Activated T-helper 17 cell treated with anti-CD3 and anti-CD28 coated beads, Interleukin-2, amount 50 U/mL, for 72 hours (primary cell): ENCODE measurements around the gene ABHD16A. TPM values are rescaled to one million over a fixed set of nuclear protein-coding genes. Genes with fewer than 3 reads are reported as not detected.

ENCODE experiments used
- ATAC-seq: fragments of 150-1000 bp; cut with Tn5 transposase; replicated peaks from 2 replicates; pipeline ENCODE4 v1.10.0; 2021; ENCODE audit warnings: mild to moderate bottlenecking, moderate library complexity
- H3K27ac Mint-ChIP-seq: one replicate; pipeline ENCODE4 v1.8.0; 2022; ENCODE audit warnings: mixed read lengths
- H3K27me3 Mint-ChIP-seq: one replicate; pipeline ENCODE4 v1.8.0; 2022; ENCODE audit warnings: mixed read lengths
- H3K36me3 Mint-ChIP-seq: one replicate; pipeline ENCODE4 v1.8.0; 2022; ENCODE audit warnings: low read depth, mild to moderate bottlenecking, mixed read lengths
- H3K4me1 Mint-ChIP-seq: one replicate; pipeline ENCODE4 v1.8.0; 2022; ENCODE audit warnings: mixed read lengths
- H3K4me3 Mint-ChIP-seq: one replicate; pipeline ENCODE4 v1.8.0; 2022; ENCODE audit warnings: mild to moderate bottlenecking, mixed read lengths
- H3K9me3 Mint-ChIP-seq: one replicate; pipeline ENCODE4 v1.8.0; 2022; ENCODE audit warnings: mixed read lengths
- total RNA-seq, 2 donors: library from RNA; stranded (reverse); gene quantifications; one replicate each; pipeline ENCODE4 v1.2.3, GENCODE V29; 2022

The ABHD16A gene
- total RNA-seq, 2 donors from 2014 or later = 31.4 to 31.7 TPM

- H3K9me3 Mint-ChIP-seq = no peaks in the 10 kb centered on the region
- no peaks in the 10 kb centered on the region for H3K27me3 Mint-ChIP-seq
- H3K27ac Mint-ChIP-seq = peak overlapping the region; percentile 34
- no peak for ATAC-seq
- H3K4me3 Mint-ChIP-seq = no peak overlapping the region
- peaks cover 15% of the 10 kb centered on the region for H3K4me1 Mint-ChIP-seq
- peaks cover 33% of the 10 kb centered on the region for H3K36me3 Mint-ChIP-seq
Measured at GRCh38 chr6:31676322-31676903, 26.7 kb downstream of the ABHD16A start.

GRCh38 chr6:31669676-31670075 lies 33.4 kb downstream of the ABHD16A start, which contains the start of gene LY6G5B:
LY6G5B (plus strand) TSS chr6:31669976; CDS start chr6:31670951, 975 bp downstream.
- Mint-ChIP-seq H3K9me3 (no peaks in the 10 kb centered on the region), H3K36me3 (peaks cover 92% of the 10 kb centered on the region), H3K27me3 (no peaks in the 10 kb centered on the region), H3K27ac (peak within 1 kb of the TSS; percentile 59), H3K4me1 (peaks cover 11% of the 10 kb centered on the region), H3K4me3 (no peak within 1 kb of the TSS)
- ATAC-seq = no peak

- peak overlapping the region; percentile 96 for H3K4me3 Mint-ChIP-seq
- H3K36me3 Mint-ChIP-seq = peaks cover 96% of the 10 kb centered on the region
Measured at GRCh38 chr6:31666337-31666965, 36.7 kb downstream of the ABHD16A start.

GRCh38 chr6:31665501-31666336 lies 37.4 kb downstream of the ABHD16A start, which contains the start of gene CSNK2B:
CSNK2B (plus strand) TSS chr6:31666080; CDS start chr6:31666832, 752 bp downstream.
- peak; percentile 93 for ATAC-seq
- Mint-ChIP-seq H3K27me3 (no peaks in the 10 kb centered on the region), H3K27ac (peak within 1 kb of the TSS; percentile 97), H3K36me3 (peaks cover 96% of the 10 kb centered on the region), H3K9me3 (no peaks in the 10 kb centered on the region), H3K4me1 (peaks cover 23% of the 10 kb centered on the region), H3K4me3 (peak within 1 kb of the TSS; percentile 96)

More at GRCh38 chr6:31666337-31666965, 36.7 kb downstream of the ABHD16A start:
- Mint-ChIP-seq H3K4me1 (peaks cover 23% of the 10 kb centered on the region), H3K27ac (peak overlapping the region; percentile 97), H3K27me3 (no peaks in the 10 kb centered on the region), H3K9me3 (no peaks in the 10 kb centered on the region)
- ATAC-seq = no peak

- no peaks in the 10 kb centered on the region for H3K9me3 Mint-ChIP-seq
- H3K4me3 Mint-ChIP-seq = peak within 1 kb of the TSS; percentile 96
- peaks cover 94% of the 10 kb centered on the region for H3K36me3 Mint-ChIP-seq
- peak within 1 kb of the TSS; percentile 97 for H3K27ac Mint-ChIP-seq
- no peaks in the 10 kb centered on the region for H3K27me3 Mint-ChIP-seq
- ATAC-seq = peak; percentile 43
- H3K4me1 Mint-ChIP-seq = peaks cover 23% of the 10 kb centered on the region
Measured at GRCh38 chr6:31664790-31665500, 38.2 kb downstream of the ABHD16A start, which contains the start of gene GPANK1. GPANK1 (minus strand) TSS chr6:31664997; CDS start chr6:31664478, 519 bp downstream.

GRCh38 chr6:31663961-31664789 lies 38.9 kb downstream of the ABHD16A start:
- Mint-ChIP-seq H3K36me3 (peaks cover 94% of the 10 kb centered on the region), H3K4me1 (peaks cover 23% of the 10 kb centered on the region), H3K27ac (peak overlapping the region; percentile 97), H3K27me3 (no peaks in the 10 kb centered on the region), H3K4me3 (peak overlapping the region; percentile 96), H3K9me3 (no peaks in the 10 kb centered on the region)
- no peak for ATAC-seq

- Mint-ChIP-seq H3K9me3 (no peaks in the 10 kb centered on the region), H3K27me3 (no peaks in the 10 kb centered on the region), H3K36me3 (peaks cover 94% of the 10 kb centered on the region), H3K4me3 (peak overlapping the region; percentile 96), H3K4me1 (peaks cover 27% of the 10 kb centered on the region), H3K27ac (peak overlapping the region; percentile 97)
- no peak for ATAC-seq
Measured at GRCh38 chr6:31663126-31663960, 39.8 kb downstream of the ABHD16A start.

GRCh38 chr6:31662124-31662723 lies 40.9 kb downstream of the ABHD16A start:
- no peak for ATAC-seq
- H3K9me3 Mint-ChIP-seq = no peaks in the 10 kb centered on the region
- peak overlapping the region; percentile 9 for H3K27ac Mint-ChIP-seq
- H3K36me3 Mint-ChIP-seq = peaks cover 94% of the 10 kb centered on the region
- no peaks in the 10 kb centered on the region for H3K27me3 Mint-ChIP-seq
- H3K4me3 Mint-ChIP-seq = peak overlapping the region; percentile 96
- peaks cover 30% of the 10 kb centered on the region for H3K4me1 Mint-ChIP-seq

GRCh38 chr6:31661262-31662123 lies 41.6 kb downstream of the ABHD16A start:
- H3K27me3 Mint-ChIP-seq = no peaks in the 10 kb centered on the region

GRCh38 chr6:31660381-31661261 lies 42.5 kb downstream of the ABHD16A start, which contains the start of gene C6orf47:
C6orf47 (minus strand) TSS chr6:31660778; CDS start chr6:31659947, 831 bp downstream.
- Mint-ChIP-seq H3K4me3 (peak within 1 kb of the TSS; percentile 96), H3K27me3 (no peaks in the 10 kb centered on the region), H3K4me1 (peaks cover 30% of the 10 kb centered on the region), H3K36me3 (peaks cover 92% of the 10 kb centered on the region), H3K27ac (peak within 1 kb of the TSS; percentile 95), H3K9me3 (no peaks in the 10 kb centered on the region)
- ATAC-seq = peak; percentile 64

More at GRCh38 chr6:31661262-31662123, 41.6 kb downstream of the ABHD16A start:
- H3K27ac Mint-ChIP-seq = peak overlapping the region; percentile 95
- ATAC-seq = no peak
- H3K4me3 Mint-ChIP-seq = peak overlapping the region; percentile 96
- peaks cover 92% of the 10 kb centered on the region for H3K36me3 Mint-ChIP-seq
- no peaks in the 10 kb centered on the region for H3K9me3 Mint-ChIP-seq
- peaks cover 26% of the 10 kb centered on the region for H3K4me1 Mint-ChIP-seq
